GM12873 (cell line): ENCODE data around the gene KCNS3.

Experiments
- TF ChIP-seq, protein P1 (sequence below): IDR thresholded peaks from 2 replicates; pipeline ENCODE4 v1.5.1; 2012; ENCODE audit warnings: low read depth, mild to moderate bottlenecking, moderate library complexity, low read length, control low read depth; ENCODE audit not compliant: insufficient read depth; ENCODE audit errors: missing control alignments

KCNS3 gene

DNA sequence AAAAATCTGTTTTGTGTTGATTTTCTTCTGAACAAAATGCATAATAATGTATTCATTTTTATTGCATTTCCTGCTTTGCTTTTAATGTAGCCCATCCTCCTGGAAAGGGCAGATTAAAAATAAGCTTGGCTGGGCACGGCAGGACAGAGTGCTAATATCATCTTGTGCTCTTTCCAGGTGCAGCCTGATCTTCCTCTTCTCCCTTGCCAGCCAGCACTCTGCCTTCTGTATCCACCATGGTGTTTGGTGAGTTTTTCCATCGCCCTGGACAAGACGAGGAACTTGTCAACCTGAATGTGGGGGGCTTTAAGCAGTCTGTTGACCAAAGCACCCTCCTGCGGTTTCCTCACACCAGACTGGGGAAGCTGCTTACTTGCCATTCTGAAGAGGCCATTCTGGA, 52.3 kb downstream of the KCNS3 start:
- TF ChIP-seq, protein P1, sequence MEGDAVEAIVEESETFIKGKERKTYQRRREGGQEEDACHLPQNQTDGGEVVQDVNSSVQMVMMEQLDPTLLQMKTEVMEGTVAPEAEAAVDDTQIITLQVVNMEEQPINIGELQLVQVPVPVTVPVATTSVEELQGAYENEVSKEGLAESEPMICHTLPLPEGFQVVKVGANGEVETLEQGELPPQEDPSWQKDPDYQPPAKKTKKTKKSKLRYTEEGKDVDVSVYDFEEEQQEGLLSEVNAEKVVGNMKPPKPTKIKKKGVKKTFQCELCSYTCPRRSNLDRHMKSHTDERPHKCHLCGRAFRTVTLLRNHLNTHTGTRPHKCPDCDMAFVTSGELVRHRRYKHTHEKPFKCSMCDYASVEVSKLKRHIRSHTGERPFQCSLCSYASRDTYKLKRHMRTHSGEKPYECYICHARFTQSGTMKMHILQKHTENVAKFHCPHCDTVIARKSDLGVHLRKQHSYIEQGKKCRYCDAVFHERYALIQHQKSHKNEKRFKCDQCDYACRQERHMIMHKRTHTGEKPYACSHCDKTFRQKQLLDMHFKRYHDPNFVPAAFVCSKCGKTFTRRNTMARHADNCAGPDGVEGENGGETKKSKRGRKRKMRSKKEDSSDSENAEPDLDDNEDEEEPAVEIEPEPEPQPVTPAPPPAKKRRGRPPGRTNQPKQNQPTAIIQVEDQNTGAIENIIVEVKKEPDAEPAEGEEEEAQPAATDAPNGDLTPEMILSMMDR: no peak

- TF ChIP-seq, protein P1: no peak
These were observed 54.8 kb downstream of the KCNS3 start for GRCh38 chr2:17933256-17933655.

DNA sequence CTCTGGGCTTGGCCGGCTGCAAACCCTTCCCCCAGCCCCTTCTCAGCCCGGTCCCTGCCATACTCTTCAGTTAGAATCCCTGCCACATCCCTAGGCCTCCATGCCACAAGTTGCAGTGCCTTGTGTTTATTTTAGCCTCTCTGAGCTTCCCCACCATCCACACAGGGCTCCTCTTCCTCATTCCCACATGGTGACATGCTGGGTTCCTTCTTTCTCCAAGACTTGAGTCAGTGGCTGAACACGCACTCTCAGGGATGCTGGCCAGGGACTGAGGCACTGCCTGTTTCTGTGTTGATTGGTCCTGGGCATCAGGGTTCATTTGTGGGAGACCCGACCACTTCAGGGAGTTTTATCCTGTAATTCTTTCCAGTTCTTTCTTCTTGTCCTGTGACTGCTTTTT, 56.3 kb downstream of the KCNS3 start:
- TF ChIP-seq, protein P1: no peak

GRCh38 chr2:17935242-17935885, 56.9 kb downstream of the KCNS3 start:
- TF ChIP-seq, protein P1: no peak

DNA sequence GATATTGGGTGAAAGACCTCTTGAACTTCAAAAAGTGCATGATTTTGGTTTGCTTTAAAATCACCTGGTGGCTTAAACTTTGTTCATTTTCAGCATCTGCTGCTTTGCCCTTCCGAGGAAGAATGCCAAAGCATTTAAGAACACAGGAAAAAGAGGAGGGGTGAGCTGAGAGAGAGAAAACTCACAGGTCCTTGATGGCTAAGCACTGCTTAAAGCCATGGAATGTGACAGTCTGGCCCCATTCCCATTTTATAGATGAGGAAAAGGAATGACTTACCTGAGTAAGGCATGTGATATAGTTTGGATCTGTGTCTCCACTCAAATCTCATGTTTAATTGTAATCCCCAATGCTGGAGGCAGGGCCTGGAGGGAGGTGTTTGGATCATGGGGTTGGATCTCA, 58.1 kb downstream of the KCNS3 start:
- TF ChIP-seq, protein P1: no peak

- TF ChIP-seq, protein P1: no peak
These were observed 61.7 kb downstream of the KCNS3 start for GRCh38 chr2:17940091-17940630.

DNA sequence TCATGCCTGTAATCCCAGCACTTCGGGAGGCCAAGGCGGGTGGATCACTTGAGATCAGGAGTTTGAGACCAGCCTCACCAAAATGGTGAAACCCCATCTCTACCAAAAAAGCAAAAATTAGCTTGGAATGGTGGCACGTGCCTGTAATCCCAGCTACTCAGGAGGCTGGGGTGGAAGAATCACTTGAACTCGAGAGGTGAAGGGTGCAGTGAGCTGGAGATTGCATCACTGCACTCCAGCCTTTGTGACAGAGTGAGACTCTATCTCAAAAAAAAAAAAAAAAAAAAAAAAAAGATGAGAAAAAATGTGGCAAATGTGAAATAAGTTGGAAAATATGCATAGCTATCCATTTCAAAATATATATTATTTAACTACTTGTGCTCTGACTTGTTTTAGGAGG, 65.0 kb downstream of the KCNS3 start:
- TF ChIP-seq, protein P1: no peak
